EH (cell line): ENCODE measurements around the gene SDCBP2.

ENCODE experiments used
- DNase-seq: peaks from one replicate; pipeline ENCODE4 v3.0.0-alpha.2; 2015; ENCODE audit warnings: low read depth

Gene SDCBP2

DNA sequence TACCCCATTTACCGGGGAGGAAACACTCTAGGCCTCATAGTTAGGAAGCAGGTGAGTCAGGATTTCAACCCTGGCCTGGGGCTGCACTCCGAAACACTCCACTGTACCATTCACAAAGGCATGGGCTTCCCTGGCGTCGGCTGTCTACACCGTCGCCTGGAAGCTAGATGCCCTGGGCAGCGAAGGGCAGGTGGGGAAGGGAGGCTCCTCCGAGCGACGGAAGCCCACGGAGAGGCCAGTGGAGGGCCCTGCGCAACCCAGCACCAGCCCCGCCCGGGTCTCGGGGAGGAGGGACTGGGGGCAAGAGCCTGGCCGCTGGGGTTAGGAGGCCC is 16.1 kb downstream of the SDCBP2 start:
- DNase-seq, result no peak

DNA sequence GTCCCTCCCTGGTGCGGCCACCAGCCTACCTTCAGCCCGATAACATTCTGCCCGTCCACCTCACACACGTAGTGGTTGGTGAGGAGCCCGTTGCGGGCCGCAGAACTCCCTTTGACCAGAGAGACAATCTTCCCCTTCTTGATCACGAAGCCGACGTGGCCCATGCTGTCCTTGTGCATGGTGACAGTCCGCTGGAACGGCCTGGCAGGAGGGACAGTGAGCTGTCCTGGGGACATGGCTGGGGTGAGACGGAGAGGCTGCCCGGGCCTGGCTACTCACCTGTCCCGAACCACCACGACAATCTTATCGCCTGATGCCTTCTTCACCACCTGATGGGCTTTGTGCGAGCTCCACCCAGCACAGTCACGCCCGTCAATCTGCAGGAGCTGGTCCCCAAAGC is 16.6 kb downstream of the SDCBP2 start:
- DNase-seq, result no peak

DNA sequence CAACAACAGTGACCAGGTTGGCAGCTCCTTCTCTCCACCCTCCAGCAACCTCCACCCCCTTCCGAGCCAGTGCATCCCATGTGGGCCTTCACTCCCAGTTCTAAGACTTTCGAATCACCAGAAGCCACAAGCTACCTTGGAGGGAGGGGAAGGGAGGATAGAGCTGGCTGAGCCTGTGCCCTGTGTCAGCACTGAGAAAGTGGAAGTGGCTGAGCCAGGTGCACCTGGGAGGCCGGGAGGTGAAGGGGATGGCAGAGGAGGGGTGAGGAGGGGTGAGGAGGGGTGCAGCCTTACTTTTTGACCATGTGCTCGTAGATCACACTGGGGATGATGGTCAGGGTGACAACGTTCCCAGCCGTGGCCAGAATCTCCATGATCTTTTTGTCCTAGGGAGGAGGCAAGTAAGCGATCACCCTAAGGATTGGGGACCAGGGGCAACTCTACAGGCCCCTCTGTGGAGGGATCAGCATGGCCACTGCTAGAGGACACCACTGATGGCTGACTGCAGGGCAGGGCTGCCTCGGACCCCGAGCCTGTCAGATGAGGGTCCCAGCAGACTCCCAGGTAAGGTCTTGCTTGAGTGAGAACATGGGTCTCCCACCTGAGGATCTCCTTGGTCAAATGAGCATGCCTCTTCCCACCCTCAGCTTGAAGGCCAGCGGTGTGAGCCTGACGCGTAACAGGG is 18.3 kb downstream of the SDCBP2 start:
- DNase-seq, result no peak

DNA sequence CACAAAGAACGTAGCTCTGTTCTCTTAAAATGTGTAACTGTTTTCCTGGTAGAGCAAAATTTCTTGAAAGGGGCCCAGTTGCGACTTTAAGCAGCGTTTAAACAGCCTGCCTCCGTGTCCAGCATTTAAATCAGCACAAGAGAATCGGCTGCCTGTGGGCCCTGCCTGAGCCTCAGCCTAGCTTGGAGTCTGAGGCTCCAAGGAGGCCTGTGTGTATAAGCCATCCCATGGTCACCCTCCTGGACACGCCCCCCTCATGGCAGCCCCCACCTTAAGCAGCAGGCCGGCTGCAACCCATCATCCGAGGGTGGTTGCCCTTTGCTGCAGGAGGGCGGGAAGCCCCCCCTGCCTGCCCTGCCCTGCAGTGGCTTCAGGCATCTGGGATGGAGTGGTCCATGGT is 18.9 kb downstream of the SDCBP2 start:
- no peak for DNase-seq

DNA sequence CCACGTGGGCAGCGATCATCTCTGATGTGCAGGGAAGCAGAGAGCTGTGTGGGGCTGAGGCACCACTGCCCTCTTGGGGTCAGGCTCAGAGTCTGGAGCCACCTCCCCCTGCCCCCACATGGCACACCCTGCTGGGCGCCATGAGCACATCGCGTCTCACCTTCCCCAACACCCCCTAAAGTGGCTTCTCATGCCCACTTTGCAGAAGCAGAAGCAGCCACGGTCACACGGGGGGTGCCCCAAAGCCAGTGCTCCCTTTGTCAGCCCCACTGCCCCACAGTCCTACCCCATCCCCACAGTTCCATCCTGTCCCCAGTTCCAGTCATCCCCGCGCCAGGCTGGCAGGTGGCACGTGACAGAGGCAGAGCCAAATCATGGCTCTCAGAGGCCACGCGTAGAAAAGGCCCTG is 19.5 kb downstream of the SDCBP2 start:
- no peak for DNase-seq

DNA sequence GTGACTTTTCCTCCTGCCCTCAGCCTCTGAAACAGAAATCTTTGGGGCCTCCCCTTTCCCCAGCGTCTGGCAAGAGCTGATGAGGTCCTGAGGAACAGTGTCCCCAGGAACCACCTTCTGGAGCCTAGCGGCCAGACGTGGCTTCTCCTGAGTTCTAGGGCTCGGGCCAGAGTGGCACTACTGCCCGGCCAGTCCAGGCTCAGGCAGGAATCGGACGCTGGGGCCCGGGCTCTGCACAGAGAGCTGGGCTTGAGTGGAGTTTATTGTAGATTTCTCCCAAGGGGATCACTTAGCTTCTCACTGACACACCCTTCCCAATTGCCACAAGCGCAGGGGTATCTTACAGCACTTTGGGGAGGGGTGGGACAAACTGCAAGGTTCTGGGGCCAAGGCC is 20.2 kb downstream of the SDCBP2 start:
- DNase-seq, result no peak

DNA sequence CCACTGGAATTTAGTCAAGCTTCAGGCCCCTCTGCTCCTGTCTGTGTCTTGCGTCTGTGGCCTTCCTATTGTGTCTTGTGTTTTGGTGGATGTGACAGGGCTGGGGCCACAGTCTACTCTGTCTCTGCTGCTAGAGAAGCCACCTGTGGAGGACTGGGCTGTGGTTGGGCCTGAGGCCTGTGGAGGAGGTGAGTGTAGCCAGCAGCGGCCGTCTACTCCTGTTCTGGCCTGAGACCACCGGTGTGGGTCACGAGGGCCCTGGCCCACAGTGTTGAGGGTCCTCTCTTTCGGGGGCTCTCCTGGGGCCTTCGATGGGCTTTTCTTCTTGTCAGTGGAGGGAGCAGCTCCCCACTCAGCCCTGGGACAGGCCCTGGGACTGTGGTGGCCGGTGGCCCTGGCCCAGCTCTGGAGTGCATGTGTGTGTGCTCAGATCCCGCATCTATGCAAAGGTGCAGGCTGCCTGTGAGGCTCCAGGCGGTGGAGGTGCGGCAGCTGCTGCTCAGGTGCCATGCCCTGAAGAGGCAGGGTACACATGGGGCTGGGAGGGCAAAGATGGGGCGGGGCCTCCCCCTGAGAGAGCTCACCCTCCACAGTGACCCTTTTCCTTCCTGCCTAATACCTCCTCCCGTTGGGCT is 20.8 kb downstream of the SDCBP2 start:
- DNase-seq, result no peak

DNA sequence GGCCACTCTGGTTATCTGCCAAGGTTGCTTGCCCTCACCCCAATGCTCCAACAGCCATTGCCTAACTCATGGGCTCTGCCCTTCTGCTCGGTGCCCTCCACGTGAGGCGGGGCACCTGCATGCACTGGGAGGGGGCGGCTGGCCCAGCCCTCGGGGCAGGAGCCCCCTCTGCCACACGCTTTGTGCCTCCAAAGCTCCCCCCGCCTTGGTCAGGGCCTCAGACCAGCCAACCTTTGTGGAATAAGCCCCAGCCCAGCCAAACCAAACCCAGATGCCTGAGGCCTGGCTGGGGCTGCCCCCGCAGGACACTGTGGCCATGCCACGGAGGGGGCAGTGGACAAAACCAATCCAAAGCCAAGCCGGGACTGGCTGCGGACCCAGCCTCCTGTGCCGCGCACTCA is 21.4 kb downstream of the SDCBP2 start:
- DNase-seq, result no peak

DNA sequence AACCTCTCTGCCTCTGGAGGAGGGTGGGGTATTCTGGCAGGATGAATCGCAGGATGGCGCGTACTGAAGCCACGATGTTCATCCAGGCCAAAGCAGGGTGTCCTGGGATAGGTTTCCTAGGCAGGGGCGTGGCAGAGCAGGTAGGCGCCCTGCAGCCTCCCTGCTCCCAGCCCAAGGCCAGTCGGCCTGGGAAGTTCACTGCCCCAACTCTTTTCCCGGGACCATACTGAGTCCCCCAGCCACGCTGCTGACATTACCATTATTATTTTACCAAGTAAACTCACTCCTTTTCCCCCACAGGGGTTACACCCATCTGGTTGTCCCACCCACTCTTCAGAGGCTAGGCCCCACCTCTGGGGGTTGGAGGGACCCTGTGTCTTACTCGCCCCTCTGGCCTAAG is 21.8 kb downstream of the SDCBP2 start:
- DNase-seq, result no peak

DNA sequence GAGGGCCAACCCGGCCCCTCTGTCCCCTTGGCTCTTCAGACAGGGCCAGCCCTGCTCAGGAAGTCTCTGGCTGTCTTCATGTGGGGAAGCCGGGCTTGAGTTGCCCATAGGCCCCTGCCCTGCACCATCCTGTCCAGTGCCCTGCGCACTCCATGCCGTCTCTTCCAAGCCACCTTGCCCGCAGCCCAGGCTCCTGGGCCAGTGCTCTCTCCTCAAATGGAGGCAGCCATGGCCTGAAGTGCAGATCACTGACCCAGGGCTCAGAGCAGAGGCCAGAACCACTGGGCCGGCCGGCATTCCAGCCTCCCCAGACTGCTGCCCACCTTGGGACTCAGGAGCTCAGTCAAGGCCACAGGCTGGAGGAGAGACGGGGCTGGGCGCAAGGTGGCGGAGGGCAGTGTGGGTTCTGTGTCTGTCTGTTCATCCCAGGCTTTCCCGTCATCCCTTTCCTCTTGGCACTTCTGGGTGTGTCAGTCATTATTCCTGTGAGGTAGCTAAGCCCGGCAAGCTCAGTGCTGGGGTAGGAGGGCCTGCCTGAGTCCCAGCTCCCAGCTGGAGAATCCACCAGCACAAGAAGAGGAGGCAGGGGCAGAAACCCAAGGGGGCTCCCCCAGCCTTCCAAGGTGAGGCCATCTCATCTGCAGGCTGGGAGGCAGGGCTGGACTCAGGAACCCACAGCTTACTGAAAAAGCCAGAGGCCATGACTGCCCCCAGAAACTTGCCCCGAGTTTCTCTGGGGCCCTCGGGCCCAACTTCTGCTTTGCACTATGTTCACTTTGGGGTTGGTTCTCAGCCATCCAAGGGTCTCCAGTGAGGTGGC is 22.4 kb downstream of the SDCBP2 start:
- no peak for DNase-seq

DNA sequence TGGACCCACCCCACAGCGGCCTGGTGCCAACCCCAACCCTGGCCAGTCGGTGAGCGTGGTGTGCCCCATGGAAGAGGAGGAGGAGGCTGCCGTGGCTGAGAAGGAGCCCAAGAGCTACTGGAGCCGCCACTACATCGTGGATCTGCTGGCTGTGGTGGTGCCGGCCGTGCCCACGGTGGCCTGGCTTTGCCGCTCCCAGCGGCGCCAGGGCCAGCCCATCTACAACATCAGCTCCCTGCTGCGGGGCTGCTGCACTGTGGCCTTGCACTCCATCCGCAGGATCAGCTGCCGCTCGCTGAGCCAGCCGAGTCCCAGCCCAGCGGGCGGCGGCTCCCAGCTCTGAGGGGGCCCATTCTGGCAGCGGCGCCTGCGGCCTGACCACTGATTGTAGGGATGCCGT is 23.2 kb downstream of the SDCBP2 start:
- no peak for DNase-seq

DNA sequence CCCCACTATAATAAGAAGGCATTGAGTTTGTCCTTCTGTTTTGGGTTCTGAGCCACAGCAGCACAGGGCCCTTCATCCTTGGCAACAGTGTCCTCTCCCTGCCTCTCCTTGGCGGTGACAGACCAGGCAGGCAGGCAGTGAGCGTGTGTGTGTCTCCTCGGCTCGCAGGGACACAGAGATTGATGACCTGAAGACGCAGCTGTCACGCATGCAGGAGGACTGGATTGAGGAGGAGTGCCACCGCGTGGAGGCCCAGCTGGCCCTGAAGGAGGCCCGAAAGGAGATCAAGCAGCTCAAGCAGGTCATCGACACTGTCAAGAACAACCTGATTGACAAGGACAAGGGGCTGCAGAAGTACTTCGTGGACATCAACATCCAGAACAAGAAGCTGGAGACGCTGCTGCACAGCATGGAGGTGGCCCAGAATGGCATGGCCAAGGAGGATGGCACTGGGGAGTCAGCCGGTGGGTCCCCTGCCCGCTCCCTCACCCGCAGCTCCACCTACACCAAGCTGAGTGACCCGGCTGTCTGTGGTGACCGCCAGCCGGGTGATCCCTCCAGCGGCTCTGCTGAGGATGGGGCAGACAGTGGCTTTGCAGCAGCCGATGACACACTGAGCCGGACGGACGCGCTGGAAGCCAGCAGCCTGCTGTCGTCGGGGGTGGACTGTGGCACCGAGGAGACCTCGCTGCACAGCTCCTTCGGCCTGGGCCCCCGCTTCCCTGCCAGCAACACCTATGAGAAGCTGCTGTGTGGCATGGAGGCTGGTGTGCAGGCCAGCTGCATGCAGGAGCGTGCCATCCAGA is 24.0 kb downstream of the SDCBP2 start:
- DNase-seq, result no peak

DNA sequence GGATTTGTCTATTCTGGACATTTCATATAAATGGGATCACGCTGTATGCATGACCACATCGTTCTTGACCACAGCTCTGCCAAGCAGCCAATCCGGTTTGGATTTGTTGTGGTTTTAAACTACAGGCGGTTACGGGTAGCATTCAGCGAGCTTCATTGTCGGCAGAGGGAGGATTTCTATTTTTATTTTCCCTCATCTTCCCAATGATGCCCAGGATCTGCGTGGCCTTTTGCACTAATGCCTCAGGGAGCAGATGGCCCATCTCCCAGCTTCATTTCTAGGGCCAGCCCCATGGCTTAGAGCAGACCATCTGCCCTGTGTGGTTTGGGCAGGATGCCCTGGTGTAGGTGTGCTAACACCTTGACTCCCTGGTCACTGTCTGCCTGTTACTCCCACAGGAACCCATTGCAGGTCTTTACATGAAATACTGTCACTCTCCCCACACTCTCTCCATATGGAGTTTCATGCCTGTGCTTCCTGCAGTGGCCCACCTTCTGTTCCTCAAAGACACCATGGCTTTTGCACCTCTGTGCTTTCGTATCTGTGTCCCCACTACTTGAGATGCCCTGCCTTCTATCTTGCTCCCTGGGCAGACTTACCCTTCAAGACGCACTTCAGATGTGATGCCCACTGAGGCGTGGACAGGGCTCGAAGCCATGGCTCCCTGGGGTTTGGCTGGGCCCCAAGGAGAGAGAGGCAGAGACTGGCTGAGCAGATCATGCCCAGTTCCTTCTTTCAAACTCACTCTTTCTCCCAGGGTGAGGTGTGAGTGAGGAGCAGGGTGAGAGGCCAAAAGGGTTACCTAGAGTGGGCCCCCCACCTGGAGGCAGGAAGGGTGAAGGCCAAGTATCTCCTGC is 26.0 kb downstream of the SDCBP2 start:
- DNase-seq, result no peak

DNA sequence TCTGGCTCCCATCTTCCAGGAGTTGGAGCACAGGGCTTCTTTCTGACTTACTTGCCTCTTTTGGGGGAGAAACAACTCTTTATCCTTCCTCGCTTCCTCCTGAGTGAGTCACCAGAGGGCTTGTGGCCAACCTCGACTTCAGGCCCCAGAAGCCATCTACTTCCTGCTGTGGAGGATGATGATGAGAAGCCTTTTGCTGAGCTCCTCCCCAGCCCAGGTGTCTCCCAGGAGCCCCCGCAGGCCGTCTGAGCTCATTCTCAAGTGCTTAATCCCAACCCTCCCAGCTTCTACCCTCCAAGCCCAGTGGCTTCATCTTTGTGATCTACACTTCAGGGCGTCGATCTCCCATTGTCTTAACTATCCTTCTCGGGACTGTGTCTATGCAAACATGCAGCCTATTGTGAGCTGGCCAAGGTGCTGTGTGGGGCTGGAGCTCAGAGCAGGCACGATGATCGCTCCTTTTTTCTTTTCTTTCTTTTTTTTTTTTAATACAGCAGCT is 27.9 kb downstream of the SDCBP2 start:
- DNase-seq, result peak; percentile 78

DNA sequence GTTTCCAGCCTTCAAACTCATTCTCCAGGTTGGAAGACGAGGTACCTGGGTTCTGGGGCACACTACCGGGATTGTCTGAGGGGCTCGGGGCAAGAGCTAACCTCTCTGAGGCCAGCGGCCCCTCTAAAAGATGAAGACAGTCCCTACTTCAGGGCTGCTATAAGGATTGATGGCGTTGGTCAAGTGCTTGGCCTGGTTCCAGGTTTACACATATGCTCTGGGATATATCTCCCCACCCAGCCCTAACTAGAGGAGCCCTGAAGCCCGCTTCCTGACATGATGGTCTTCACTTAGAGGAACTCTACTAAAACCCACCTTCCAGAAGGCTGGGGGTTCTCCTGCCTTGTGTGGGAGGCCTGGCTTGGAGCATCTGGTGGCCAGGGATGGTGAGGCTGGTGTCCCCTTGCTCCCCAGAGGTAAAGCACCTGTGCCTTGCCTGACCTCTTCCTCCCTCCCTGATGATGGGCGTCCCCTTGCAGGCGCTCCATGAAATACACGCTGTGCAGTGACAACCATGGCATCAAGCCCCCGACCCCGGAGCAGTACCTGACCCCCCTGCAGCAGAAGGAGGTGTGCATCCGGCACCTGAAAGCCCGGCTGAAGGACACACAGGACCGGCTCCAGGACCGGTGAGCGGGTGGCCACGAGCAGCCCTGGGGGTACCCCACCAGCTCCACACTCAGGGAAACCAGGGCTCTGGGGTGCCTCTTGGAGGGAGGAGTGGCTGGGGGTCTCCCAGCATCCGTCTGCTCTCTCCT is 28.7 kb downstream of the SDCBP2 start:
- DNase-seq, result no peak

DNA sequence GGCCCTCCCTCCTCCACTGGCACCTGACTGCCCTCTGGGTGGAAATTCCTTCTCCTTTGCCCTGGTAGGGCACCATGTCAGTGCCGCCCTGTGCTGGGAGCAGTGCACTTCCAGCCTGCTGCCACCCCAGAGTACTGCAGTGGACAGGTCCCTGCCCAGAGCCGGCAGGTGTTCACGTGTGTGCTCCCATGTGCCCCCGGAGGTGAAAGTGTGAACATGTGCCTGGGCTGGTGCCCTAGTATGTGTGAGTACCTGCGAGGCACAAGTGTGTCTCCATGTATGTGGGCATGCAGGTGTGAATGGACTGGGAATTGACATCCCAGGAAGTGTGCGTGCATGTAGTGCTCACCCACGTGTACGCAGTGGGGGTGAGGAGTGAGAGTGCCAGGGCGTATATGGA is 29.4 kb downstream of the SDCBP2 start:
- no peak for DNase-seq

DNA sequence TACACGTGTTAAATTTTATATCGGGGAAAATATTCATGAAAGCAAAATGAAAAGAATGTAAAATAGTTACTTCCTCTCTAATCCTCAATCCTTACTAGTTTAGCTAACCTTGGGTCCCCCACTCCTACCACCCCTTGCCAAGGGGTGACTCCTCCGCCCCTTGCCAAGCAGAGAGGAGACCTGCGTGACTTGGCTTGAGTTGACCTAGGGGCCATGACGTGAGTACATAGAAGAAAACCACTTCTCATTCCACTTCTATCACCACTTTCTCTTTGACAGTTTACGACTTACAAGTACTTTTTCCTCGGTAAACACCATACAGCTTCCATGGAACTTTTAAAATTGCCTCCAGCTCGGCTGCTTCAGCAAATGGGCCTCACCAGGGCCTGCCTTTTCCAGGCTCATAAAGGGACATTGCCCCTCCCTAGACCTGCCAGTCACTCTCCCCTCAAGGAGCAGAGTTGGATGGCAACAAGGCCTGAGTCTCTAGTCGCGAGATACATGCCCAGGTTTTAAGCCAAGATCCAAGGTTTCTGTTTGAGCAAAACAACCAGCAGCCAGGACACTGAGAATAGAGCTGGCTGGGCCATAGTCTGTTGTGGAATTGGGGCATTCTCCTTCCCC is 29.9 kb downstream of the SDCBP2 start:
- no peak for DNase-seq

DNA sequence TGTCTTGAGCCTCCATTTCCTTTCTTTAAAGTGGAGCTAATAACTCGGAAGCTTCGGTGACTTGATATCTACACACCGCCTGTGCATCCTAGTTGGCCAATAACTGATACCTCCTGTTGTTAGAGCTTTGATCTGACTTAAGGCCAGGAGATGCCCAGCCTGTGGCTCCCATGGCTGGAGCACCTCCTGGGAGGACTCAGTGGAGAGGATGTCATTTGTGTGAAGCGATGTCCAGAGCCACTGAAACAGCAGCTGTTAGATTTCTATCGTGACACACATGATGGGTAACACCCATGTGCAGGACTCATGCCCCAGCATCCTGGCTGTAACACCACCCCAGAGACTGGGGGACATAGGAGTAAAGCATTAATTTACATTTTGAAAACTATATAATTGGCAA is 30.8 kb downstream of the SDCBP2 start:
- DNase-seq, result no peak

DNA sequence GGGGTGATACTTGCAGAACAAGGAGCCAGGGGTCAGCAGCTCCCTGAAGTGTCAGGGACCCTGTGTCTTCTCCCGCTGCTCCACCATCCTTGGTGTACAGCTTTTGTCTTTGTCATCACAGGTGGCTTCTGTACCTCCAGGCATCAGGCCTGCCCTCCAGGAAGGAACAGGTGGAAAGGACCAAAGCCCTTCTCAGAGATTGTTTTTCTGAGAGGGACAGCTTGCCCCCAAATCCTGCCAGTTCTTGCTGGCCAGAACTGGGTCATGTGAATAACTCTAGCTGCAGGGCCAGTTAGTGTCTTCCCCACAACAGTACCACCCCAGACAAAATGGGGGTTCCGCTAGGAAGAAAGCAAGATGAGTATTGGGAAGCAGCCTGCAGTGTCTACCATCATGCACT is 31.5 kb downstream of the SDCBP2 start:
- DNase-seq, result no peak

DNA sequence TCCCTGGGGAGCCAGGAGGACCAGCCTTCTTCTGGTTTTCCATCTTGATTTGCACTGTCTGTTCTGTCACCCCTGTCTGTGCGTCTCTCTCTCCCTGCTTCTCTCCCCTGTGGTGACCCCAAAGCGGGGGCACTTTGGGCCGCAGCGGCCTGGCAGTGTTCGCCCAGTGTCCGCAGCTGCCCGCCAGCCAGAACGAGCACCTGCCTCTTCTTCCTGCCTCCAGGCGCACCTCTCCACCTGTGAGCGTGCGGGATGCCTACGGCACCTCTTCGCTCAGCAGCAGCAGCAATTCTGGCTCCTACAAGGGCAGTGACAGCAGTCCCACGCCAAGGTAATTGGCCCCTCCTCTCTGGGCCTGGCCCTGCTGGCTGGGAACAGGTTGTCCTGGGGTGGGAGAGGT is 32.0 kb downstream of the SDCBP2 start:
- DNase-seq, result no peak
